Activated CD4-positive, alpha-beta memory T cell treated with anti-CD3 and anti-CD28 coated beads for 36 hours (primary cell): ENCODE measurements around the gene XPNPEP3. TPM values are rescaled to one million over a fixed set of nuclear protein-coding genes. Genes with fewer than 3 reads are reported as not detected.

Experiments used
- CTCF ChIA-PET: fragments of 350-600 bp; sonication (Branson Sonifier 250); formaldehyde crosslinking; loops from one replicate; lab custom pipeline; 2021; ENCODE audit warnings: antibody characterized with exemption, inconsistent platforms; lab: Charles Lee
- POLR2A ChIA-PET: fragments of 350-600 bp; sonication (Branson Sonifier 250); formaldehyde crosslinking; loops from one replicate; lab custom pipeline; 2021; ENCODE audit warnings: antibody characterized with exemption; lab: Charles Lee
- DNase-seq: peaks from one replicate; pipeline ENCODE4 v3.0.0-alpha.2; 2020
- H3K27ac Mint-ChIP-seq: one replicate; pipeline ENCODE4 v1.8.0; 2021; ENCODE audit warnings: mixed read lengths
- H3K27me3 Mint-ChIP-seq: one replicate; pipeline ENCODE4 v1.8.0; 2021; ENCODE audit warnings: mixed read lengths
- H3K36me3 Mint-ChIP-seq: one replicate; pipeline ENCODE4 v1.8.0; 2021; ENCODE audit warnings: mixed read lengths
- H3K4me1 Mint-ChIP-seq: one replicate; pipeline ENCODE4 v1.8.0; 2021; ENCODE audit warnings: low read depth, mixed read lengths
- H3K4me3 Mint-ChIP-seq: one replicate; pipeline ENCODE4 v1.8.0; 2021; ENCODE audit warnings: mild to moderate bottlenecking, mixed read lengths
- H3K9me3 Mint-ChIP-seq: one replicate; pipeline ENCODE4 v1.8.0; 2021; ENCODE audit warnings: mixed read lengths
- intact Hi-C: fragments of 100-400 bp; cut with micrococcal nuclease; formaldehyde crosslinking; loops from one replicate; pipeline ENCODE4 v1.15.1; 2023
- total RNA-seq, 2 experiments: library from RNA; stranded (reverse); gene quantifications; one replicate each; pipeline ENCODE4 v1.2.3, GENCODE V29; 2021

Gene XPNPEP3
- total RNA-seq, 2 experiments from 2014 or later: 19.4 to 20.1 TPM

GRCh38 chr22:40939202-40939601 lies 82.3 kb downstream of the XPNPEP3 start:
- DNase-seq: no peak
- POLR2A ChIA-PET: interaction anchor here (0.6 kb wide), 1 partner anchor 62 kb away, joined by 3 read pairs; no protein-coding TSS in a partner anchor
- H3K27ac Mint-ChIP-seq: no peak overlapping the region
- CTCF ChIA-PET: no interaction called here
- H3K4me1 Mint-ChIP-seq: peaks cover 8% of the 10 kb centered on the region
- H3K9me3 Mint-ChIP-seq: no peaks in the 10 kb centered on the region
- intact Hi-C loops: no loop called here
- no peaks in the 10 kb centered on the region for H3K36me3 Mint-ChIP-seq
- no peaks in the 10 kb centered on the region for H3K27me3 Mint-ChIP-seq
- no peak overlapping the region for H3K4me3 Mint-ChIP-seq

- H3K36me3 Mint-ChIP-seq: peaks cover 22% of the 10 kb centered on the region
Observed at GRCh38 chr22:40950962-40951794, 94.2 kb downstream of the XPNPEP3 start, which contains the start of gene RBX1. Gene RBX1 (plus strand): TSS chr22:40951378. CDS start chr22:40951399, 21 bp downstream.

GRCh38 chr22:40951795-40952605 lies 95.1 kb downstream of the XPNPEP3 start:
- Mint-ChIP-seq H3K4me1 (peaks cover 30% of the 10 kb centered on the region), H3K27ac (peak overlapping the region; percentile 99), H3K4me3 (peak overlapping the region; percentile 99), H3K9me3 (no peaks in the 10 kb centered on the region), H3K36me3 (peaks cover 22% of the 10 kb centered on the region), H3K27me3 (no peaks in the 10 kb centered on the region)
- ChIA-PET CTCF (interaction anchor here (0.5 to 2.5 kb wide), 5 partner anchors 30 to 286 kb away, joined by 4 to 22 read pairs (median 8); partner anchors contain the start of gene EP300), POLR2A (interaction anchor here (0.6 to 4.5 kb wide), 21 partner anchors 9 to 1432 kb away, joined by 3 to 47 read pairs (median 4); partner anchors contain the start of genes ATF4, EP300, PHF5A and RANGAP1)
- no peak for DNase-seq
- intact Hi-C loops: loop anchor here (1.0 to 5.0 kb wide), 7 partner anchors 70 to 494 kb away; partner anchors contain the start of genes SLC25A17, ST13, TEF and TOB2

More at GRCh38 chr22:40950962-40951794, 94.2 kb downstream of the XPNPEP3 start, which contains the start of gene RBX1:
- Mint-ChIP-seq H3K27ac (peak within 1 kb of the TSS; percentile 99), H3K9me3 (no peaks in the 10 kb centered on the region), H3K4me3 (peak within 1 kb of the TSS; percentile 99), H3K4me1 (peaks cover 30% of the 10 kb centered on the region), H3K27me3 (no peaks in the 10 kb centered on the region)
- CTCF ChIA-PET: interaction anchor here (0.6 to 2.5 kb wide), 5 partner anchors 29 to 286 kb away, joined by 3 to 22 read pairs (median 8); partner anchors contain the start of gene EP300
- intact Hi-C loops: loop anchor here (1.0 to 5.0 kb wide), 7 partner anchors 71 to 495 kb away; partner anchors contain the start of genes SLC25A17, ST13, TEF and TOB2
- POLR2A ChIA-PET: interaction anchor here (0.6 to 4.5 kb wide), 19 partner anchors 9 to 1431 kb away, joined by 3 to 47 read pairs (median 4); partner anchors contain the start of genes ATF4, EP300, PHF5A and RANGAP1
- peak; percentile 99 for DNase-seq

GRCh38 chr22:40953471-40953870 lies 96.5 kb downstream of the XPNPEP3 start:
- H3K4me1 Mint-ChIP-seq: peaks cover 36% of the 10 kb centered on the region
- no peaks in the 10 kb centered on the region for H3K27me3 Mint-ChIP-seq
- ChIA-PET POLR2A (interaction anchor here (3.3 to 4.5 kb wide), 2 partner anchors 69 to 138 kb away, joined by 23 to 47 read pairs; partner anchors contain the start of gene EP300), CTCF (interaction anchor here (2.5 kb wide), 1 partner anchor 284 kb away, joined by 8 read pairs; no protein-coding TSS in a partner anchor)
- no peaks in the 10 kb centered on the region for H3K9me3 Mint-ChIP-seq
- DNase-seq: no peak
- H3K27ac Mint-ChIP-seq: peak overlapping the region; percentile 26
- H3K36me3 Mint-ChIP-seq: peaks cover 29% of the 10 kb centered on the region
- peak overlapping the region; percentile 4 for H3K4me3 Mint-ChIP-seq
- intact Hi-C loops: loop anchor here (5.0 kb wide), 2 partner anchors 96 to 244 kb away; partner anchors contain the start of genes ST13 and XPNPEP3

- no peak for DNase-seq
- Mint-ChIP-seq H3K4me3 (no peak overlapping the region), H3K9me3 (no peaks in the 10 kb centered on the region), H3K27me3 (no peaks in the 10 kb centered on the region), H3K4me1 (peaks cover 38% of the 10 kb centered on the region), H3K27ac (peak overlapping the region; percentile 26), H3K36me3 (peaks cover 30% of the 10 kb centered on the region)
- intact Hi-C loops: loop anchor here (5.0 kb wide), 2 partner anchors 97 to 243 kb away; partner anchors contain the start of genes ST13 and XPNPEP3
- CTCF ChIA-PET: no interaction called here
- POLR2A ChIA-PET: interaction anchor here (4.5 kb wide), 1 partner anchor 137 kb away, joined by 47 read pairs; the partner anchor contains the start of gene EP300
Observed at GRCh38 chr22:40954113-40954512, 97.2 kb downstream of the XPNPEP3 start.

- H3K27ac Mint-ChIP-seq: no peak overlapping the region
- POLR2A ChIA-PET: no interaction called here
- no peak overlapping the region for H3K4me3 Mint-ChIP-seq
- peaks cover 36% of the 10 kb centered on the region for H3K4me1 Mint-ChIP-seq
- CTCF ChIA-PET: no interaction called here
- intact Hi-C loops: no loop called here
- DNase-seq: no peak
- no peaks in the 10 kb centered on the region for H3K27me3 Mint-ChIP-seq
- H3K36me3 Mint-ChIP-seq: peaks cover 33% of the 10 kb centered on the region
- no peaks in the 10 kb centered on the region for H3K9me3 Mint-ChIP-seq
Observed at GRCh38 chr22:40955571-40955970, 98.6 kb downstream of the XPNPEP3 start.

GRCh38 chr22:40957601-40958000 lies 100.7 kb downstream of the XPNPEP3 start:
- Mint-ChIP-seq H3K4me1 (peaks cover 33% of the 10 kb centered on the region), H3K9me3 (no peaks in the 10 kb centered on the region), H3K27me3 (no peaks in the 10 kb centered on the region), H3K27ac (no peak overlapping the region), H3K36me3 (peaks cover 30% of the 10 kb centered on the region), H3K4me3 (no peak overlapping the region)
- ChIA-PET CTCF (interaction anchor here (1.0 kb wide), 1 partner anchor 35 kb away, joined by 3 read pairs; no protein-coding TSS in a partner anchor), POLR2A (interaction anchor here (1.3 kb wide), 1 partner anchor 9 kb away, joined by 3 read pairs; no protein-coding TSS in a partner anchor)
- intact Hi-C loops: no loop called here
- no peak for DNase-seq

- no peak for DNase-seq
- Mint-ChIP-seq H3K27ac (no peak overlapping the region), H3K27me3 (no peaks in the 10 kb centered on the region), H3K4me1 (peaks cover 26% of the 10 kb centered on the region), H3K4me3 (no peak overlapping the region), H3K9me3 (no peaks in the 10 kb centered on the region), H3K36me3 (peaks cover 31% of the 10 kb centered on the region)
- intact Hi-C loops: no loop called here
- POLR2A ChIA-PET: interaction anchor here (1.3 kb wide), 1 partner anchor 9 kb away, joined by 3 read pairs; no protein-coding TSS in a partner anchor
- CTCF ChIA-PET: interaction anchor here (1.0 kb wide), 1 partner anchor 36 kb away, joined by 3 read pairs; no protein-coding TSS in a partner anchor
Observed at GRCh38 chr22:40958299-40958698, 101.4 kb downstream of the XPNPEP3 start.

GRCh38 chr22:40960145-40960544 lies 103.2 kb downstream of the XPNPEP3 start:
- peaks cover 11% of the 10 kb centered on the region for H3K4me1 Mint-ChIP-seq
- no peaks in the 10 kb centered on the region for H3K9me3 Mint-ChIP-seq
- CTCF ChIA-PET: interaction anchor here (0.6 to 1.7 kb wide), 3 partner anchors 10 to 278 kb away, joined by 3 to 5 read pairs (median 4); no protein-coding TSS in a partner anchor
- H3K27ac Mint-ChIP-seq: no peak overlapping the region
- H3K36me3 Mint-ChIP-seq: peaks cover 27% of the 10 kb centered on the region
- intact Hi-C loops: no loop called here
- POLR2A ChIA-PET: interaction anchor here (1.1 to 1.8 kb wide), 2 partner anchors 8 to 61 kb away, joined by 3 to 6 read pairs; no protein-coding TSS in a partner anchor
- DNase-seq: no peak
- H3K27me3 Mint-ChIP-seq: no peaks in the 10 kb centered on the region
- H3K4me3 Mint-ChIP-seq: no peak overlapping the region

- Mint-ChIP-seq H3K27me3 (no peaks in the 10 kb centered on the region), H3K4me1 (peaks cover 2% of the 10 kb centered on the region), H3K27ac (no peak overlapping the region), H3K4me3 (no peak overlapping the region), H3K9me3 (no peaks in the 10 kb centered on the region), H3K36me3 (peaks cover 34% of the 10 kb centered on the region)
- DNase-seq: no peak
- ChIA-PET CTCF (no interaction called here), POLR2A (interaction anchor here (1.3 to 2.2 kb wide), 3 partner anchors 8 to 15 kb away, joined by 3 to 7 read pairs (median 5); partner anchors contain the start of gene RBX1)
- intact Hi-C loops: no loop called here
Observed at GRCh38 chr22:40965936-40966725, 109.2 kb downstream of the XPNPEP3 start.
